Measurements from ENCODE around the gene TNRC6C. TPM values are rescaled to one million over a fixed set of nuclear protein-coding genes. Genes with fewer than 3 reads are reported as not detected.

The TNRC6C gene
- total RNA-seq, 1 donor from 2014 or later = 28.7 TPM

DNA sequence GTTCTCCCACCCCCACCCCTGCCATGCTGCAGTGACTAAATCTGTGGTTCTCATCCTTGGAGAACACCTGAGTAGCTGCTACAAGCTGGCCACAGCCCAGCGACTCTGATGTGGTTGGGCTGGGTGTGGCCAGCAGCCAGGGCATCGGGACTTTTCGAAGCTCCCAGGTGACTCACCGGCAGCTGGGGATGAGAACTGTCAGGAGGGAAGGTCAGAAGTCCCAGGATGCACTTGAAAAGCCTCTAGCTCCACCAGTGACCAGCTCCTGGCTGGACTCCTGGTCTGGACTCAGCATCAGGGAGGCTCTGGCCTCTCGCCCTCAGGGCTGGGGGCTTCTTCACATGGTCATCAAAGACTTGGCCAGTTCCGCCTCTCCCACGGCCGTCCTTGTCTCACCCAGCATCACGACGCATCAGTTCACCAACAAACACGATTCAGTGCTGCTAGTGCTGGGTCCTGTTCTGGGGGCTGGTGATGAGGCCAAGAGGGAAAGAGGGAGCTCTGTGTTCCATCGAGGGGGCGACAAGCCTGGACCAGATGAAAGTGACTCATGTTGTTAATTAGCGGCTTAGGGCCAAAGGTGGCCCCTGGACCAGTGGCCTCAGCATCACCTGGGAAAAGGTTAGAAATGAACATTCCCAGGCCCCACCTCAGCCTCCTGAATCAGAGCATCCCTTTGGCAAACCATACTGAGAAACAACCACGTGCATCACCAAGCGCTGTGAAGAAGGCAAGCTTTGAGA, 183.8 kb downstream of the TNRC6C start:
- H3K4me3 Mint-ChIP-seq (ENCODE audit: unreplicated experiment) = no peak overlapping the region
- H3K27me3 Mint-ChIP-seq (ENCODE audit: unreplicated experiment) = no peaks in the 10 kb centered on the region
- H3K27ac Mint-ChIP-seq (ENCODE audit: unreplicated experiment) = no peak overlapping the region
- H3K9me3 Mint-ChIP-seq (ENCODE audit: unreplicated experiment) = no peaks in the 10 kb centered on the region
- H3K36me3 Mint-ChIP-seq (ENCODE audit: unreplicated experiment) = no peaks in the 10 kb centered on the region
- no peak for TF ChIP-seq CTCF (IDR thresholded peaks at IDR 0.05)
- no peak for DNase-seq (ENCODE audit: extremely low spot score, unreplicated experiment)
- H3K4me1 Mint-ChIP-seq (ENCODE audit: unreplicated experiment) = peaks cover 28% of the 10 kb centered on the region

GRCh38 chr17:78143214-78144146, 185.0 kb downstream of the TNRC6C start:
- no peak for TF ChIP-seq CTCF (IDR thresholded peaks at IDR 0.05)
- no peak overlapping the region for H3K4me3 Mint-ChIP-seq (ENCODE audit: unreplicated experiment)
- H3K36me3 Mint-ChIP-seq (ENCODE audit: unreplicated experiment) = no peaks in the 10 kb centered on the region
- DNase-seq (ENCODE audit: extremely low spot score, unreplicated experiment) = no peak
- no peak overlapping the region for H3K27ac Mint-ChIP-seq (ENCODE audit: unreplicated experiment)
- H3K9me3 Mint-ChIP-seq (ENCODE audit: unreplicated experiment) = no peaks in the 10 kb centered on the region
- H3K4me1 Mint-ChIP-seq (ENCODE audit: unreplicated experiment) = peaks cover 30% of the 10 kb centered on the region
- no peaks in the 10 kb centered on the region for H3K27me3 Mint-ChIP-seq (ENCODE audit: unreplicated experiment)

DNA sequence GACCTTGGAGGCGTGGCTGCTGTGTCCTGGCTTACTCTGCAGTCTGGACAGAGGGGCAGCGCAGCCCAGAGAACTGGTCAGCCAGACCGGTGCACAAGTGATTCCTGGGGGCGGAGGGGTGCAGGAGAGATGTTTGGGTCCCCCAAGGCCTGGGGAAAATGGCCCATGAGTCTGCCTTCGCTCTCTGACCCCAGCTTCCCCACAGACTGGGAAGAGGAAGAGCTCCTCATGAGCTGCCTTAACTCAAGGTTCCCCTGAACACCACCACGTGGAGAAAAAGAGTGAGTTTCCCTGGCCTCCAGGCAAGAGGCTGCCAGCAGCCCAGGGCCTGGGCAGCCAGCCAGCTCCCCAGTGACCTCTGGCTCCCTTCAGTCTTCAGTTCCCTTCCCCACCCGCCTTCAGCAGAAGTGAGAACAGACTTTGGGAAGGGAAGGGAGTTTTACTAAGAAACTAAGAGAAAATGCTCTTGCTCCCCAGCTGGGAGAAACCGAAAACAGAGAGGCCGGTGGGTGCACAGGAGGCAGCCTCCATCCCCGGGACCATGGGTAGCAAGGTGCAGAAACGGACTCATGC, 185.7 kb downstream of the TNRC6C start:
- no peaks in the 10 kb centered on the region for H3K27me3 Mint-ChIP-seq (ENCODE audit: unreplicated experiment)
- no peaks in the 10 kb centered on the region for H3K9me3 Mint-ChIP-seq (ENCODE audit: unreplicated experiment)
- peak overlapping the region; percentile 34 for H3K4me3 Mint-ChIP-seq (ENCODE audit: unreplicated experiment)
- peaks cover 31% of the 10 kb centered on the region for H3K4me1 Mint-ChIP-seq (ENCODE audit: unreplicated experiment)
- no peak for TF ChIP-seq CTCF (IDR thresholded peaks at IDR 0.05)
- peak overlapping the region; percentile 84 for H3K27ac Mint-ChIP-seq (ENCODE audit: unreplicated experiment)
- DNase-seq (ENCODE audit: extremely low spot score, unreplicated experiment) = no peak
- no peaks in the 10 kb centered on the region for H3K36me3 Mint-ChIP-seq (ENCODE audit: unreplicated experiment)

DNA sequence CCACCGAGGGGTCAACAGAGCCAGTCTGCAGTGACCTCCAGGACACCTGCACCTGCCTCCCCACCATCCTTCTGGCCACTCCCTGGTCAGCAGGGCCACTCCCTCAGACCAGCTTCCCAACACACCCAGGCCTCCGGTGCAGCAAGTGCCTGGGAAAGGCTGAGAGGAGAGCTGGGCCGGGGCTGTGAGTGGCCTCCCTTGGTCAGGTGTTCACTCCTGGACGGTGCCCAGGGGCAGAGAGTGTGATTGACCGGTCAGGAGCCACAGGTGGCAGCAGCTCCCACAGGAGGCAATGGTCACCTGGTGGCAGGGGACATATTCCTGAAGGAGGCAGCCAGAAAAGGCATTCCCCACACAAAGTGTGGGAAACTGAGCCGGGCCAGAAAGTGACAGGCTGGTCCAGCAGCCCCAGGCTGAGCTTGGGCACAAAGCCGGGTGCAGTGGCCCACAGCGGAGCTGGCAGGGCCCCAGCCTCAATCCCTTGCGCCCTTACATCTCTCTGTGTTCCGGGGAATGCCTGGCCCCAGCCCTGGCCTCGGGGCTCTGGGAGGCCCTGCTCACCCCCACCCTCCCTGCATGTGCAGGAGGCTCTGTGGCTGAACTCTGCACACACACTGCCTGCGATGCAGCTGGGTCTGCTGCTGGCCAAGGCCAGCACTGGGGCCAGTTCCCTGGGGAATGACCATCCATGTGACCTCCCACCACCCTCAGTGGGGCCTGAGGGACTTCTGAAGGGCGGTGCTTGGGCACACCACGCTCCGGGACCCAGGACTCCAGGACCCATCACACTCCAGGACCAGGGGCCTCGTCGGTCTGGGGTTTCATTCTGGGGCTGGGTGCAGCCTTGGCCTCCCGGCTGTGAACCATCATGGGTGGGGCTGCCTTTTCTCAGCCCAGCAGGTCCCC, 186.5 kb downstream of the TNRC6C start:
- DNase-seq (ENCODE audit: extremely low spot score, unreplicated experiment) = no peak
- Mint-ChIP-seq H3K4me3 (ENCODE audit: unreplicated experiment) (peak overlapping the region; percentile 34), H3K4me1 (ENCODE audit: unreplicated experiment) (peaks cover 31% of the 10 kb centered on the region), H3K27ac (ENCODE audit: unreplicated experiment) (peak overlapping the region; percentile 84), H3K27me3 (ENCODE audit: unreplicated experiment) (no peaks in the 10 kb centered on the region), H3K36me3 (ENCODE audit: unreplicated experiment) (no peaks in the 10 kb centered on the region), H3K9me3 (ENCODE audit: unreplicated experiment) (no peaks in the 10 kb centered on the region)
- no peak for TF ChIP-seq CTCF (IDR thresholded peaks at IDR 0.05)
